ENCODE results near the gene ZBTB11. TPM values are rescaled to one million over a fixed set of nuclear protein-coding genes. Genes with fewer than 3 reads are reported as not detected.

ZBTB11 gene
- total and polyA plus RNA-seq, 2 of the 13 experiments (the other 11 are each of a cell fraction or from before 2014, with no cell fraction given), result 5.9 to 18.1 TPM

GRCh38 chr3:101673953-101674352 lies 3.0 kb downstream of the ZBTB11 start:
- intact Hi-C loops (cut with micrococcal nuclease; ENCODE audit: unreplicated experiment) (no loop called here), in situ Hi-C loops (cut with HindIII; ENCODE audit: extremely low pct_ligation_motif_present, low pct_unique_long_range_greater_than_20kb) (no loop called here)
- Histone ChIP-seq H3K27ac (ENCODE audit: extremely low read length, insufficient read depth, low read length) (no peak overlapping the region), H3K9ac (ENCODE audit: insufficient read depth, low read depth, low read length) (no peak overlapping the region), H3K9me3 (ENCODE audit: low read length) (no peaks in the 10 kb centered on the region), H4K20me1 (ENCODE audit: insufficient read depth, low read length) (peaks cover 10% of the 10 kb centered on the region; the same call in 1 of the 2 replicates), H3K27me3 (ENCODE audit: control insufficient read depth in 1 of 2, insufficient read depth in 2 of 2, low read length in 2 of 2) (no peaks in the 10 kb centered on the region), H3K79me2 (ENCODE audit: insufficient read depth, low read length) (peaks cover 49% of the 10 kb centered on the region), H3K36me3 (replicated peaks in 1 of 2; ENCODE audit: control insufficient read depth in 1 of 2, insufficient read depth in 2 of 2, low read length in 2 of 2) (peaks cover 1 to 22% of the 10 kb centered on the region in 2 experiments; a peak in 2 of 5 replicates), H3K4me3 (replicated peaks in 1 of 3; ENCODE audit: insufficient read depth in 1 of 3, low read depth in 2 of 3, low read length in 3 of 3) (no peak overlapping the region), H3K4me2 (ENCODE audit: low read depth, low read length) (no peak overlapping the region), H3K4me1 (ENCODE audit: insufficient read depth, low read length) (peaks cover 39% of the 10 kb centered on the region), H2AFZ (ENCODE audit: low read length) (no peak overlapping the region)
- POLR2A ChIA-PET, result interaction anchor here (1.0 kb wide), 1 partner anchor 11 kb away, joined by 3 read pairs; no protein-coding TSS in a partner anchor
- BruUV-seq (replicated peaks), result no TSS peak
- ATAC-seq (no peak), FAIRE-seq (no peak), DNase-seq (ENCODE audit: low spot score) (no peak)
- TF ChIP-seq GMEB2 (CRISPR knock-in tag; IDR thresholded peaks at IDR 0.05; ENCODE audit: low read depth) (no peak), BATF2 (CRISPR knock-in tag; IDR thresholded peaks at IDR 0.05) (no peak), ELF4 (CRISPR knock-in tag; IDR thresholded peaks at IDR 0.05; ENCODE audit: borderline replicate concordance) (no peak), ZNF607 (CRISPR knock-in tag; IDR thresholded peaks at IDR 0.05; ENCODE audit: borderline replicate concordance) (no peak), ZNF567 (CRISPR knock-in tag; IDR thresholded peaks at IDR 0.05; ENCODE audit: borderline replicate concordance) (no peak), MAFK (conservative IDR thresholded peaks at IDR 0.05 in 1 of 2, IDR thresholded peaks at IDR 0.05 in 1 of 2; ENCODE audit: low read length in 2 of 2) (no peak), AKAP8 (CRISPR knock-in tag; IDR thresholded peaks at IDR 0.05) (no peak), ATF4 (CRISPR knock-in tag; IDR thresholded peaks at IDR 0.05) (no peak), SNAPC5 (CRISPR knock-in tag; IDR thresholded peaks at IDR 0.05; ENCODE audit: borderline replicate concordance) (no peak), CREM (IDR thresholded peaks at IDR 0.05) (no peak), CREM (CRISPR knock-in tag; IDR thresholded peaks at IDR 0.05) (no peak)
- CTCF ChIA-PET (ENCODE audit: low intra/inter-chr PET ratio, low total read pairs), result no interaction called here
- 97% methylated on average over 13 of the region's 13 CpGs for WGBS (ENCODE audit: low lambda C conversion rate)

All from HepG2 (cell line).